ENCODE data around the gene SLC25A42. TPM values are rescaled to one million over a fixed set of nuclear protein-coding genes. Genes with fewer than 3 reads are reported as not detected.

Gene SLC25A42
- total and polyA plus RNA-seq, 2 experiments from 2014 or later, result 13.8 to 23.2 TPM

DNA sequence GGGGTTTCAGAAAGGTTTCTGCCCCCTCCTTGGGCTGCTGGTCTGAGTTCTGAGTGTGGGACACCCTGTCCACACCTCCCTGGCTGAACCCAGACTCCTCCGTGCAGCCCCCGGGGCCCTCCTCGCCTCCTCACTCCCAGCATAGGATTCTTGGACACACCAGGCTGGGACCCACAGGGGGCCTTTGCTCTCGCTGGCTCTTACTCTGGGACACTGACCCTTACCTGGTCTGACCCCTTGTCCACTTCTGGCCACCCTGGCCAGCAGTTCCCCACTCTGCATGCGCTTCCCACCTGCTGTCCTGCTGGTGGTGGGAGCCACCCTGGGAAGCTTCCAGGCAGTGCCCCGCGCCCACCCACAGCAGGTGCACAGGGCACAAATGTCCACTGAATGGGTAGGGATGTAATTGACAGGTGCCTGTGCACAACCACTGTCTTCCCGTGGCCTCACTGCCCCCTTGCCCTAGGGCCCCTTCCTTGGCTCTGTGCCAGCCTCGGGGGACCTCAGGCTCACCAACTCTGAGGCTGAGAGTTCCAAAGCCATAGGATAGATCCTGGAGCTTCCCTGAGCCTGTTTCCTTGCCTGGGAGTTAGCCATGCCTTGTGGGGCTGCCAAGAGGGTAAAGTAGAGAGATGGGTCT is 7.0 kb upstream of the SLC25A42 start:
- 88% methylated on average over 9 of the region's 9 CpGs for WGBS (ENCODE audit: low lambda C conversion rate, missing lambda C conversion rate)
- H3K79me2 ChIP-seq, result no peaks in the 10 kb centered on the region
- no peaks in the 10 kb centered on the region for H3K36me3 ChIP-seq (replicated peaks; ENCODE audit: insufficient read depth, low read depth)
- H4K20me1 ChIP-seq (ENCODE audit: insufficient read depth, poor library complexity, severe bottlenecking), result no peaks in the 10 kb centered on the region
- no peak overlapping the region for H3K4me3 ChIP-seq
- H2AFZ ChIP-seq, result no peak overlapping the region
- TF ChIP-seq EZH2 (IDR thresholded peaks at IDR 0.05; ENCODE audit: borderline replicate concordance), result no peak
- no peak for TF ChIP-seq EZH2phosphoT487 (IDR thresholded peaks at IDR 0.05; ENCODE audit: low read depth, severe bottlenecking, unreplicated experiment)
- TF ChIP-seq, protein P1, sequence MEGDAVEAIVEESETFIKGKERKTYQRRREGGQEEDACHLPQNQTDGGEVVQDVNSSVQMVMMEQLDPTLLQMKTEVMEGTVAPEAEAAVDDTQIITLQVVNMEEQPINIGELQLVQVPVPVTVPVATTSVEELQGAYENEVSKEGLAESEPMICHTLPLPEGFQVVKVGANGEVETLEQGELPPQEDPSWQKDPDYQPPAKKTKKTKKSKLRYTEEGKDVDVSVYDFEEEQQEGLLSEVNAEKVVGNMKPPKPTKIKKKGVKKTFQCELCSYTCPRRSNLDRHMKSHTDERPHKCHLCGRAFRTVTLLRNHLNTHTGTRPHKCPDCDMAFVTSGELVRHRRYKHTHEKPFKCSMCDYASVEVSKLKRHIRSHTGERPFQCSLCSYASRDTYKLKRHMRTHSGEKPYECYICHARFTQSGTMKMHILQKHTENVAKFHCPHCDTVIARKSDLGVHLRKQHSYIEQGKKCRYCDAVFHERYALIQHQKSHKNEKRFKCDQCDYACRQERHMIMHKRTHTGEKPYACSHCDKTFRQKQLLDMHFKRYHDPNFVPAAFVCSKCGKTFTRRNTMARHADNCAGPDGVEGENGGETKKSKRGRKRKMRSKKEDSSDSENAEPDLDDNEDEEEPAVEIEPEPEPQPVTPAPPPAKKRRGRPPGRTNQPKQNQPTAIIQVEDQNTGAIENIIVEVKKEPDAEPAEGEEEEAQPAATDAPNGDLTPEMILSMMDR (IDR thresholded peaks at IDR 0.05; ENCODE audit: poor library complexity), result no peak
- H3K27ac ChIP-seq, result no peak overlapping the region
- H3K9me3 ChIP-seq (ENCODE audit: low read depth), result no peaks in the 10 kb centered on the region
- no peak overlapping the region for H3K4me2 ChIP-seq
- H3K27me3 ChIP-seq, result no peaks in the 10 kb centered on the region
- H3K9me2 ChIP-seq (replicated peaks; ENCODE audit: insufficient read depth), result no peaks in the 10 kb centered on the region
- no peak for DNase-seq (ENCODE audit: low spot score)
- no peaks in the 10 kb centered on the region for H3K4me1 ChIP-seq (ENCODE audit: insufficient read depth)

DNA sequence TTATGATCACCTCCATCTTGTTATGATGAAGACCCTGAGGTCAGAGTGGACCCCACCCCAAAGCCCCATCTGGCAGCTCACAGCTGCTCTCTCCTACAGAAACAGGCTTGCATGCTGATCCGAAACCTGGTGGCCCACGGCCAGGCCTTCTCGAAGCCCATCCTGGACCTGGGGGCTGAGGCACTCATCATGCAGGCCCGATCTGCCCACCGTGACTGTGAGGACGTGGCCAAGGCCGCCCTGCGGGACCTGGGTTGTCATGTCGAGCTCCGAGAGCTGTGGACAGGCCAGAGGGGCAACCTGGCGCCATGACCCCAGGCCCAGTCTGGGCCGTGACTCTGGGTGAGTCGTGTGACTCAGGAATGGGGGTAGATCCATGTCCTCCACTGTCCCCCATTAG is 6.5 kb upstream of the SLC25A42 start:
- Histone ChIP-seq H3K4me3 (no peak overlapping the region), H3K27me3 (no peaks in the 10 kb centered on the region), H2AFZ (no peak overlapping the region), H4K20me1 (ENCODE audit: insufficient read depth, poor library complexity, severe bottlenecking) (no peaks in the 10 kb centered on the region), H3K79me2 (no peaks in the 10 kb centered on the region), H3K9me3 (ENCODE audit: low read depth) (no peaks in the 10 kb centered on the region), H3K9me2 (replicated peaks; ENCODE audit: insufficient read depth) (no peaks in the 10 kb centered on the region), H3K4me1 (ENCODE audit: insufficient read depth) (no peaks in the 10 kb centered on the region), H3K27ac (no peak overlapping the region), H3K36me3 (replicated peaks; ENCODE audit: insufficient read depth, low read depth) (no peaks in the 10 kb centered on the region), H3K4me2 (no peak overlapping the region)
- no peak for DNase-seq (ENCODE audit: low spot score)
- 93% methylated on average over 13 of the region's 13 CpGs for WGBS (ENCODE audit: low lambda C conversion rate, missing lambda C conversion rate)
- no peak for TF ChIP-seq EZH2 (IDR thresholded peaks at IDR 0.05; ENCODE audit: borderline replicate concordance)
- TF ChIP-seq, protein P1 (IDR thresholded peaks at IDR 0.05; ENCODE audit: poor library complexity), result no peak
- TF ChIP-seq EZH2phosphoT487 (IDR thresholded peaks at IDR 0.05; ENCODE audit: low read depth, severe bottlenecking, unreplicated experiment), result no peak

DNA sequence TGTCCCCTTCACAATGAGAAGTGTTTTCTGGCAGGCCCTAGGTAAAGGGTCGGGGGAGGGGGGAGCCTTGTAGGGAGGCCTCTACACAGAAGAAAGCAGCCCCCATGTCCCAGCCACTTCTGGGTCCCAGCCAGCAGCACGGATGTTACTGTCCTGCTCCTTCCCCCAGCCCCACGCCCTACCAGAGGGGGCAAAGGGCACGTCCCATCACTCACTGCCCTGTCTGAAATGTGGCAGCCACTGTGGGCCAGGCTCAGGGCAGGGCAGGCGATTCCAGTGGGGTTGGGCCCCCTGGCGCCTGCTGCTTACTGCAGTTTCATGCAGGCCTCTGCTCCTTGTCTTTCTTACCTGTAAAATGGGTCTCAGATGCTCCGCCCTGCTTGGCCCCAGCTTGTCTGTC is 6.1 kb upstream of the SLC25A42 start:
- Histone ChIP-seq H3K27ac (no peak overlapping the region), H3K4me2 (no peak overlapping the region), H3K36me3 (replicated peaks; ENCODE audit: insufficient read depth, low read depth) (no peaks in the 10 kb centered on the region), H3K4me1 (ENCODE audit: insufficient read depth) (no peaks in the 10 kb centered on the region), H3K4me3 (no peak overlapping the region), H3K27me3 (no peaks in the 10 kb centered on the region), H4K20me1 (ENCODE audit: insufficient read depth, poor library complexity, severe bottlenecking) (no peaks in the 10 kb centered on the region), H3K9me2 (replicated peaks; ENCODE audit: insufficient read depth) (no peaks in the 10 kb centered on the region), H3K79me2 (no peaks in the 10 kb centered on the region), H3K9me3 (ENCODE audit: low read depth) (no peaks in the 10 kb centered on the region), H2AFZ (no peak overlapping the region)
- WGBS (ENCODE audit: low lambda C conversion rate, missing lambda C conversion rate), result 94% methylated on average over 7 of the region's 7 CpGs
- no peak for TF ChIP-seq EZH2phosphoT487 (IDR thresholded peaks at IDR 0.05; ENCODE audit: low read depth, severe bottlenecking, unreplicated experiment)
- TF ChIP-seq EZH2 (IDR thresholded peaks at IDR 0.05; ENCODE audit: borderline replicate concordance), result no peak
- TF ChIP-seq, protein P1 (IDR thresholded peaks at IDR 0.05; ENCODE audit: poor library complexity), result no peak
- DNase-seq (ENCODE audit: low spot score), result no peak
